GM12892 (cell line): Measurements from ENCODE around the gene SMIM32.

Source experiments
- DNase-seq: peaks from one replicate; pipeline ENCODE4 v3.0.0; 2011; ENCODE audit not compliant: insufficient read length
- FAIRE-seq: peaks from 2 replicates; lab custom pipeline; 2011; peaks lifted over from hg19 to GRCh38; lab: Jason Lieb, UNC
- POLR2A ChIP-seq: IDR thresholded peaks from 2 replicates; pipeline ENCODE4 v1.6.1; 2011; ENCODE audit warnings: low read depth, low read length, control low read depth
- POLR2AphosphoS5 ChIP-seq: IDR thresholded peaks from 2 replicates; pipeline ENCODE4 v1.6.1; 2011; ENCODE audit warnings: low read depth, low read length, control low read depth
- TAF1 ChIP-seq: IDR thresholded peaks from 2 replicates; pipeline ENCODE4 v1.6.1; 2011; ENCODE audit warnings: low read depth, mild to moderate bottlenecking, control low read depth, low read length, borderline replicate concordance

Gene SMIM32

DNA sequence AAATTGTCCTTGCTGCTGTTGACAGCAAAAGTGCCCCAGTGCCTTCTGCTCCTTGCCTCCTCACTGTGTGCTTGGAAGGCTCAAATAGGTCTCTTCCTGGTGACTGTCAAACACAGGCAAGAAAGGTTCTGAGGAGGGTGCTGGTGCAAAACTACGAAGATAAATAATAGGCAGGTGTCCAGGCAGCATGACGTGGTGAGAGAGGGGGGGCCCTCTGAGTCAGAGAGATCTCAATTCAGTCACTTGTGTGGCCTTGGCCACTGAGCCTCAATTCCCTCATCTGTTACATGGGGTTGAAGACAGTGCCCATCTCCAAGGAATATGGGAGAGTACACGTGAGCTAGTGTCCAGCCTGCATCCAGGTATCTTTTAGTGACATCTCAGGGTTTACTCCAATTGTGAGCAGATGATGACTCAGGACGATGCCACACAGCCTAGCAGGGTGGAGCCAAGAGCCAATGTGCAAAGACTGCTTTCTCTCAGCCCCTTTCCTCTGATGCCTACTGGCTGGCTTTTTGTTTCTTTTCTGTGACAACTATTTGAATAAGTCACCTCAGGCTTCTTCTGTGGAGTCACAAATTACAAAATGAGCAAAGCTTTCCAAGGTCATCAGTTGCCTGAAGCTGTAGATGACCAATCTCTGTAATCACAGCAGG is 29.7 kb upstream of the SMIM32 start:
- FAIRE-seq (no peak), DNase-seq (no peak)
- no peak for TF ChIP-seq TAF1
- no peak for TF ChIP-seq POLR2AphosphoS5
- no peak for TF ChIP-seq POLR2A

GRCh38 chr5:136221340-136221739 is 28.4 kb upstream of the SMIM32 start:
- DNase-seq: no peak
- no peak for FAIRE-seq
- no peak for TF ChIP-seq POLR2AphosphoS5
- no peak for TF ChIP-seq TAF1
- no peak for TF ChIP-seq POLR2A

DNA sequence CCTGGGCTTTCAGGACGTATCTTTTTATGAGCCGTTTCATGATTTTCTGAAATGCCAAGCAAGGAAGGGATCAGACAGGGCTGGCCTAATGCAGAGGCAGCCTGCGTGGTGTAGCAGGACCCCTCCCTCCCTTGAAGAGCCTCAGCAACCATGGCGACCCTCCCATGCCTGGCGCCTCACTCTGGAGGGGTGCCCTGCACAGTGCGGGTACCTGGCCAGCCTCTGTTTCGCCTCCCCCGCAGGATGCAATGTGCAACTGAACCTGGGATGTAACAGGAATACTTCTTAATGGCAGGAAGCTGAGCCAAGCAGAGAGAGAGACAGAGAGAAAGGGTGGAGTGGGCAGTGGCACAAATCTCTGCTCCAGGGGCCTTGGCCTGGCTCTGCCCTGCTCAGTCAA is 23.3 kb upstream of the SMIM32 start:
- DNase-seq (no peak), FAIRE-seq (no peak)
- TF ChIP-seq TAF1: no peak
- TF ChIP-seq POLR2A: no peak
- TF ChIP-seq POLR2AphosphoS5: no peak

DNA sequence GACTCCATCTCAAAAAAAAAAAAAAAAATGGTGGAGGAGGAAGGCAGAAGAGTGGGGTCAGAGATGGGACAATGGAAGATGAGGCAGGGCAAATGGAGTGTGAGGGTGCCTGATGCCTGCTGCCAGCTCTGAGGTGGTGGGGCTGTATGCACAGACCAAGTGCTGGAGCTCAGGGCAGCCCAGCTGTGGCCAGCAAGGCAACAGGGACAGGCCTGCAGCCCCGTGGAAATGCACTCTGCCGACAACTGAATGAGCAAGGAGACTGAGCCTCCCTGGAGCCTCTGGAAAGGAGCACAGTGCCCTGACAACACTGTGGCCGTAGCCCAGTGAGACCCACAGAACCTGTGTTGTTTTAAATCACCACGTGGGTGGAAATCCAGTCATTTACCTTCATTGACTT is 22.9 kb upstream of the SMIM32 start:
- DNase-seq: no peak
- TF ChIP-seq POLR2A (no peak), TAF1 (no peak), POLR2AphosphoS5 (no peak)
- FAIRE-seq: no peak

- DNase-seq (no peak), FAIRE-seq (no peak)
- TF ChIP-seq POLR2A (no peak), TAF1 (no peak), POLR2AphosphoS5 (no peak)
These were observed 21.0 kb upstream of the SMIM32 start for GRCh38 chr5:136213919-136214493.

GRCh38 chr5:136212252-136212721 is 19.3 kb upstream of the SMIM32 start:
- DNase-seq (peak; percentile 53), FAIRE-seq (peak; percentile 81)
- TF ChIP-seq TAF1: no peak
- TF ChIP-seq POLR2A: no peak
- no peak for TF ChIP-seq POLR2AphosphoS5

DNA sequence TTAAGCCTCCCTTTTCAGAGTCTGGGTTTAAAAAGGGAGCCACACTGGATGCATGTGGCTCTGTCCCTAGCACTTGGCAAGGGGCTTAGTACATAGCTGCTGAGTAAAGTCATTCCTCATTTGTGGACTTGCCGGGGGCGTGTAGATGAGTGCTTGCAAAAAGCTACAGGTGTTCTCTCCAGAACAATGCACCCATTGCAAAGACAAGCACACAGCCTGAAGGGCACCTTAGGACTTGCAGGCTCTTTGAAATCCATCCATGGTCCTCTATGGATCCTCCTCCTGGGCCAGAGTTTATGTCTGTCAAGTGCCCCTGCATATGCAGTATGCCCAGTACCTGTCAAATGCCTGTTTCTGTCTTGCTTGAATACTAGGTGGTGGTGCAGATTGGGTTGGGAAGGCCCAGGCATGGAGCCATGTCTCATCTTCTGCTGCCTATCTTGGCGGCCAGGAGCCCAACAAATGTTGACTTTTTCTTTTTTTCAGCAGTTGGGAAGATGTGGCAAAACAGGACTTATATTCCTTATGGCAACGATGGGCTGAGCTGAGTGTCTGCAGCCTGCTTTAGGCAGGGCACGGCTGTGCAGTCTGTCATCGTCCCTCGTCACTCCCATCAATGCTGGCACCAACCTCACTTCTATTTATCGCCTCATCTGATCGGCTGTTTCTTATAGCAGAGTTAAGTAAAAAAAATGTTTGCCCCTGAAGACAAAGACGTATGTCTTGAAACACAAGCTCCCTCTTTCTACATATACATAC is 18.5 kb upstream of the SMIM32 start:
- TF ChIP-seq POLR2A (no peak), TAF1 (no peak), POLR2AphosphoS5 (no peak)
- DNase-seq (no peak), FAIRE-seq (no peak)

DNA sequence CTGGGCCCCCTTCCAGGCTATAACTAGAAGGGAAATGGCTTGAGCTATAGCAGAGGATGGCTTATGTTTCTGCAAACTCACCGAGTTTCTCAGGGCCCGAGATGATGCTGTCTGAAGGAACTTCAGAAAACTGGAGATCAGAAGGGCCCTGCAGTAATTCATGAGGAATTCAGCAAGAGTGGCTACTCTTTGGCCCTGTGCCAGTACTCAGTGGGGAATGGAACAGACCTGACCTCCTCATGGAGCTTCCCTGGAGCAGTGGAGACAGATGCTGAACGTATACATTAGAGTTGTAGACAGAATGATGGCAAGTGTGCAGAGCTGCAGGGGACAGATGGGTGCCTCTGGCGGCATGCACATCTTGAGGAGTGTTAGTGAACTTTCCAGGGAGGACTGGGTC is 17.3 kb upstream of the SMIM32 start:
- FAIRE-seq (no peak), DNase-seq (no peak)
- TF ChIP-seq TAF1: no peak

- FAIRE-seq (no peak), DNase-seq (no peak)
- TF ChIP-seq POLR2AphosphoS5 (no peak), TAF1 (no peak), POLR2A (no peak)
These were observed 16.5 kb upstream of the SMIM32 start for GRCh38 chr5:136209346-136209910.

GRCh38 chr5:136208916-136209315 is 16.0 kb upstream of the SMIM32 start:
- no peak for TF ChIP-seq TAF1
- no peak for TF ChIP-seq POLR2AphosphoS5
- no peak for TF ChIP-seq POLR2A
- FAIRE-seq (no peak), DNase-seq (no peak)

DNA sequence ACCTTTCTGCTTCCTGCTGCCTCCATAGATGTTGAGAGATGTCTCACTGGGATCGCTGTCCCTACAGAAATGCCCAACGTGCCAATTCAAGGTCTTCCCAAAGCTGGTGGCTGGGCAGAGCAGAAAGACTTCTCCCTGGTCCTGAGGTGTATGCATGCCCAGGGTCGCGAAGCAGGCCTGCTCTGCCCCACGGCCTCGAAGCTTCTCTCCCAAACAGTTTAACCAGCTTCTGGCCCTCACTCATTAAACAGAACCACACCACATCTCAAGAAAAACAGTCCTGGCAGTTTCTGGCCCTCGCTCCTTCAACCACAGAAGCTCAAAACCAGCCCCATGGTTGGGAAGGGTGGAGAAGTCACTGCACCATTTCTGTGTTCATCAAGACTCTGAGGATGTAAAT is 14.7 kb upstream of the SMIM32 start:
- no peak for DNase-seq
- TF ChIP-seq POLR2AphosphoS5 (no peak), TAF1 (no peak), POLR2A (no peak)
- FAIRE-seq: no peak

GRCh38 chr5:136206361-136206760 is 13.4 kb upstream of the SMIM32 start:
- TF ChIP-seq POLR2AphosphoS5 (no peak), POLR2A (no peak), TAF1 (no peak)
- DNase-seq: no peak
- FAIRE-seq: no peak
